K562 (cell line): ENCODE measurements around the gene RSPO1. TPM values are rescaled to one million over a fixed set of nuclear protein-coding genes. Genes with fewer than 3 reads are reported as not detected.

Experiments
- NFE2 ChIP-seq: IDR thresholded peaks from 2 replicates; pipeline ENCODE4 v1.6.1; 2014; ENCODE audit warnings: antibody characterized with exemption, low read depth
- ZNF212 ChIP-seq: fragments of 450-650 bp; formaldehyde crosslinking; IDR thresholded peaks from 2 replicates; pipeline ENCODE4 v1.4.0; 2020; ENCODE audit warnings: mild to moderate bottlenecking
- polyA plus RNA-seq, 8 experiments: library from polyadenylated mRNA; depleted of rRNA in 4 of 8; stranded (reverse) in 5 of 8; unstranded in 3 of 8; fragments of >200 nt; fragmentation: Nextera tagmentation in 2 of 8; fragmentation: Illumina TruSeq in 1 of 8; extraction: Ambion mirVana in 2 of 8; extraction: Trizol in 1 of 8; gene quantifications; 2 replicates each; pipeline versions ENCODE4 v1.2.1 to v1.2.3, GENCODE V29; 2011 to 2014; ENCODE audit warnings: inconsistent platforms in 1 of 8, missing spikeins in 1 of 8
- total RNA-seq, 7 experiments: library from RNA; depleted of rRNA in 6 of 7; stranded (reverse); fragments of >200 nt in 6 of 7; fragmentation: Illumina TruSeq in 2 of 7; extraction: Trizol in 2 of 7; gene quantifications; 2 replicates each; pipeline versions ENCODE4 v1.2.1 to v1.2.3, GENCODE V29; 2011 to 2021; ENCODE audit warnings: low replicate concordance in 1 of 7
- TF ChIP-seq, protein P1 (sequence below): fragments of 200-600 bp; sonication (generic); IDR thresholded peaks from one replicate; pipeline ENCODE4 v1.6.1; 2012; ENCODE audit warnings: mild to moderate bottlenecking, low read depth, low read length, inconsistent platforms
- TF ChIP-seq, protein P2 (sequence below): sonication (generic); formaldehyde crosslinking; IDR thresholded peaks from 2 replicates; pipeline ENCODE4 v1.8.0; 2022; ENCODE audit warnings: mild to moderate bottlenecking, low read depth, missing genetic modification reagents

Gene RSPO1
- total and polyA plus RNA-seq, 9 of the 15 experiments (the other 6 are each of a cell fraction or from before 2014, with no cell fraction given), result not detected

DNA sequence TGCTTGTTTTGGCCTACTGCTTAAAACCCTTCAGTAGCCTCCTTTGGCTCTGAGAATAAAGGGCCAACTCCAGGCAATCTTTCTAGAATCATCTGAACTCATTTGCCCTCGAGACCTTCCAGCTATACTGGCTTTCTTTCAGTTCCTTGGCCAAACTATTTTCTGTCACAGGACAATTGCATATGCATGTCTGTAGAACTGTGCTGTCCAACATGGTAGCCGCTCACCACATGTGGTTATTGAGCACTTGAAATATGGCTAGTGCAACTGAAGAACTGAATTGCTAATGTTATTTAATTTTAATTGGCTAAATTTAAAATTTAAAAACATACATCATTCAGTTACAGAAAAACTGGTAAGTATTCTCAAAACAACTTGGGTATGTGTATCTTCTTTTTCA is 24.7 kb downstream of the RSPO1 start (continued):
- TF ChIP-seq, protein P1, sequence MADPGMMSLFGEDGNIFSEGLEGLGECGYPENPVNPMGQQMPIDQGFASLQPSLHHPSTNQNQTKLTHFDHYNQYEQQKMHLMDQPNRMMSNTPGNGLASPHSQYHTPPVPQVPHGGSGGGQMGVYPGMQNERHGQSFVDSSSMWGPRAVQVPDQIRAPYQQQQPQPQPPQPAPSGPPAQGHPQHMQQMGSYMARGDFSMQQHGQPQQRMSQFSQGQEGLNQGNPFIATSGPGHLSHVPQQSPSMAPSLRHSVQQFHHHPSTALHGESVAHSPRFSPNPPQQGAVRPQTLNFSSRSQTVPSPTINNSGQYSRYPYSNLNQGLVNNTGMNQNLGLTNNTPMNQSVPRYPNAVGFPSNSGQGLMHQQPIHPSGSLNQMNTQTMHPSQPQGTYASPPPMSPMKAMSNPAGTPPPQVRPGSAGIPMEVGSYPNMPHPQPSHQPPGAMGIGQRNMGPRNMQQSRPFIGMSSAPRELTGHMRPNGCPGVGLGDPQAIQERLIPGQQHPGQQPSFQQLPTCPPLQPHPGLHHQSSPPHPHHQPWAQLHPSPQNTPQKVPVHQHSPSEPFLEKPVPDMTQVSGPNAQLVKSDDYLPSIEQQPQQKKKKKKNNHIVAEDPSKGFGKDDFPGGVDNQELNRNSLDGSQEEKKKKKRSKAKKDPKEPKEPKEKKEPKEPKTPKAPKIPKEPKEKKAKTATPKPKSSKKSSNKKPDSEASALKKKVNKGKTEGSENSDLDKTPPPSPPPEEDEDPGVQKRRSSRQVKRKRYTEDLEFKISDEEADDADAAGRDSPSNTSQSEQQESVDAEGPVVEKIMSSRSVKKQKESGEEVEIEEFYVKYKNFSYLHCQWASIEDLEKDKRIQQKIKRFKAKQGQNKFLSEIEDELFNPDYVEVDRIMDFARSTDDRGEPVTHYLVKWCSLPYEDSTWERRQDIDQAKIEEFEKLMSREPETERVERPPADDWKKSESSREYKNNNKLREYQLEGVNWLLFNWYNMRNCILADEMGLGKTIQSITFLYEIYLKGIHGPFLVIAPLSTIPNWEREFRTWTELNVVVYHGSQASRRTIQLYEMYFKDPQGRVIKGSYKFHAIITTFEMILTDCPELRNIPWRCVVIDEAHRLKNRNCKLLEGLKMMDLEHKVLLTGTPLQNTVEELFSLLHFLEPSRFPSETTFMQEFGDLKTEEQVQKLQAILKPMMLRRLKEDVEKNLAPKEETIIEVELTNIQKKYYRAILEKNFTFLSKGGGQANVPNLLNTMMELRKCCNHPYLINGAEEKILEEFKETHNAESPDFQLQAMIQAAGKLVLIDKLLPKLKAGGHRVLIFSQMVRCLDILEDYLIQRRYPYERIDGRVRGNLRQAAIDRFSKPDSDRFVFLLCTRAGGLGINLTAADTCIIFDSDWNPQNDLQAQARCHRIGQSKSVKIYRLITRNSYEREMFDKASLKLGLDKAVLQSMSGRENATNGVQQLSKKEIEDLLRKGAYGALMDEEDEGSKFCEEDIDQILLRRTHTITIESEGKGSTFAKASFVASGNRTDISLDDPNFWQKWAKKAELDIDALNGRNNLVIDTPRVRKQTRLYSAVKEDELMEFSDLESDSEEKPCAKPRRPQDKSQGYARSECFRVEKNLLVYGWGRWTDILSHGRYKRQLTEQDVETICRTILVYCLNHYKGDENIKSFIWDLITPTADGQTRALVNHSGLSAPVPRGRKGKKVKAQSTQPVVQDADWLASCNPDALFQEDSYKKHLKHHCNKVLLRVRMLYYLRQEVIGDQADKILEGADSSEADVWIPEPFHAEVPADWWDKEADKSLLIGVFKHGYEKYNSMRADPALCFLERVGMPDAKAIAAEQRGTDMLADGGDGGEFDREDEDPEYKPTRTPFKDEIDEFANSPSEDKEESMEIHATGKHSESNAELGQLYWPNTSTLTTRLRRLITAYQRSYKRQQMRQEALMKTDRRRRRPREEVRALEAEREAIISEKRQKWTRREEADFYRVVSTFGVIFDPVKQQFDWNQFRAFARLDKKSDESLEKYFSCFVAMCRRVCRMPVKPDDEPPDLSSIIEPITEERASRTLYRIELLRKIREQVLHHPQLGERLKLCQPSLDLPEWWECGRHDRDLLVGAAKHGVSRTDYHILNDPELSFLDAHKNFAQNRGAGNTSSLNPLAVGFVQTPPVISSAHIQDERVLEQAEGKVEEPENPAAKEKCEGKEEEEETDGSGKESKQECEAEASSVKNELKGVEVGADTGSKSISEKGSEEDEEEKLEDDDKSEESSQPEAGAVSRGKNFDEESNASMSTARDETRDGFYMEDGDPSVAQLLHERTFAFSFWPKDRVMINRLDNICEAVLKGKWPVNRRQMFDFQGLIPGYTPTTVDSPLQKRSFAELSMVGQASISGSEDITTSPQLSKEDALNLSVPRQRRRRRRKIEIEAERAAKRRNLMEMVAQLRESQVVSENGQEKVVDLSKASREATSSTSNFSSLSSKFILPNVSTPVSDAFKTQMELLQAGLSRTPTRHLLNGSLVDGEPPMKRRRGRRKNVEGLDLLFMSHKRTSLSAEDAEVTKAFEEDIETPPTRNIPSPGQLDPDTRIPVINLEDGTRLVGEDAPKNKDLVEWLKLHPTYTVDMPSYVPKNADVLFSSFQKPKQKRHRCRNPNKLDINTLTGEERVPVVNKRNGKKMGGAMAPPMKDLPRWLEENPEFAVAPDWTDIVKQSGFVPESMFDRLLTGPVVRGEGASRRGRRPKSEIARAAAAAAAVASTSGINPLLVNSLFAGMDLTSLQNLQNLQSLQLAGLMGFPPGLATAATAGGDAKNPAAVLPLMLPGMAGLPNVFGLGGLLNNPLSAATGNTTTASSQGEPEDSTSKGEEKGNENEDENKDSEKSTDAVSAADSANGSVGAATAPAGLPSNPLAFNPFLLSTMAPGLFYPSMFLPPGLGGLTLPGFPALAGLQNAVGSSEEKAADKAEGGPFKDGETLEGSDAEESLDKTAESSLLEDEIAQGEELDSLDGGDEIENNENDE, result no peak
- TF ChIP-seq, protein P2, sequence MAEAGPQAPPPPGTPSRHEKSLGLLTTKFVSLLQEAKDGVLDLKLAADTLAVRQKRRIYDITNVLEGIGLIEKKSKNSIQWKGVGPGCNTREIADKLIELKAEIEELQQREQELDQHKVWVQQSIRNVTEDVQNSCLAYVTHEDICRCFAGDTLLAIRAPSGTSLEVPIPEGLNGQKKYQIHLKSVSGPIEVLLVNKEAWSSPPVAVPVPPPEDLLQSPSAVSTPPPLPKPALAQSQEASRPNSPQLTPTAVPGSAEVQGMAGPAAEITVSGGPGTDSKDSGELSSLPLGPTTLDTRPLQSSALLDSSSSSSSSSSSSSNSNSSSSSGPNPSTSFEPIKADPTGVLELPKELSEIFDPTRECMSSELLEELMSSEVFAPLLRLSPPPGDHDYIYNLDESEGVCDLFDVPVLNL (CRISPR knock-in tag), result no peak
- TF ChIP-seq ZNF212 (CRISPR knock-in tag), result no peak
- TF ChIP-seq NFE2, result no peak
